NCI-H1694 treated with DMSO at 0.1 percent for 48 hours (cell line): ENCODE measurements around the gene ROBO2.

Experiments used
- DNase-seq: peaks from one replicate; lab custom pipeline; 2025; lab: John Stamatoyannopoulos, UW

ROBO2 gene

DNA sequence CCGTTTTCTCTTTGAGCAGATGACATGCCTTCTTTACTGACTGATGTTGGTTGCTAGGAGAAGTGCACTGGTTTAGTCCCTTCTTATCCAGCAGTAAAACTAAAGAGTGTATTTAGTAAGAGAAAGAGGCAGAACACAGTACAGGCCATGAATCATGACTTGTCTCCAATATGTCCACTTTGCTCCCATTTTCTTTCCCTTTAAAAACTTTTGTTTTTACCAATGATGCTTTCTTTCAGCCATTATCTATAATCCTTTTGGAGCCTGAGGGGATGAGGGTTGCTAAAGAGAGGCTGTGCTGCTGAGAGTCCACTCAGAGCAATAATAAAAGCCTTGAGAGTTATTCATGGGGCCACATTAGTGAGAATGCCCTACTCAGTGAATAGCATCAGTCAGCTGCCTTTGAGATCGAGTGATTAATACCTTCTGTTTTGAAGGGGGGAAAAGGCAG lies 12.2 kb downstream of the ROBO2 start:
- DNase-seq: no peak

DNA sequence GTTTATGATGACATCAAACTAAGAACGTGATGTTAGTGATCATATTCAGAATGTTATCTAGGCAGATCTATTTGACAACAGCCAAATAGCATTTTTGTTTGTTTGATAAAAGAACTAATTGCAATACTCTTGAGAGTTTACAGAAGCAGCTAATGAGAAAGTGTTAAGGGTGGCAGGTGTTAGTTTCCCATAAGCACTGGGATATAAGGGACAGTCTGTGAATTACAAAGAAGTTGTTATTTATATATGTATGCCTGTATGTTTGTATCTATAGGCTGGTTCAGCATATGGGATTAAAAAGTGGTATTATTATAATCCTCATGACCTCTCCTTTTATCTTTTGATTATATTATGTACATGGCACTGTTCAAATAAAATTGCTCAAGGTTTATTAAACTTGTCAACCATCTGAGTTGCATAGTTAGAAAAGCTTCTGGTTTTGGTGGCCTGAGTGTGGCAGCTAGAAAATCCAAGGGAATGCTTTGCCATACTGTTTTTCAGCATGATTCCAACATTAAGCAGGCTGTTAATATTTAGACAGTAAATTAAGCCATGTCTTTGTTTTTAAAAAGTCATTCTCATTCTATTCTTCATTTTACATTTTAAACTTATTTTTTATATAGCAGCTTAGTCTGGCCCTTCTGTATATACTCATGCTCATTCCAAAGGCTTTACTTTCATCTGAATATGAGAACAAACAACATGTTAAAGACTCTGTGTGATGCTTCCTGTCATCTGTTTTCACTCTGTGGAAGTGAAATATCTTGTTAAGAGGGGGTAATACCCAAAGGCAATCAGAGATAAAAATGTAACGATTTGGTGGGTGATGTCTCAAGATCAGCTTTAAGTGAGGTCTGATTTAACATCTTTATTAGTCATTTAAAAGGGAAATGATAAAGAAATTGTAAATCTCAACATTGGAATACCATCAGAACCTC lies 13.1 kb downstream of the ROBO2 start:
- DNase-seq: no peak

DNA sequence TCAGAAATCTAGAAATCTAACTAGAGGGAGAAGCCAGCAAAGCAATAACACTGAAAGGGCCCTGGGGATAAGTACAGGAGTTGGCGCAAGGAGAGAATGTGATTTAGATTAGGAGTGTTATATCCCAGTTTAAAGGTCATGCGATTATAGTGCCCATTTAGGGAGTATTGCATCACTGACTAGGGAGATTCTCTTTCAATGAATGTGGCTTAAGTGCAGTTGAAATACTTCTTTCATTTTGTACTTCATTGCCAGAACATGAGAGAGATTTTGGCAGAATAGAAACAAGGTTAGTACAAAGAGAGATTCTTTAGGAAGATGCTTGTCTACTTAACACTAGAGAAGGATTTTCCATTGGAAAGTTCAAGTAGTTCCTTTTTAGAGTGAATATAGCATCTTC lies 13.9 kb downstream of the ROBO2 start:
- no peak for DNase-seq

DNA sequence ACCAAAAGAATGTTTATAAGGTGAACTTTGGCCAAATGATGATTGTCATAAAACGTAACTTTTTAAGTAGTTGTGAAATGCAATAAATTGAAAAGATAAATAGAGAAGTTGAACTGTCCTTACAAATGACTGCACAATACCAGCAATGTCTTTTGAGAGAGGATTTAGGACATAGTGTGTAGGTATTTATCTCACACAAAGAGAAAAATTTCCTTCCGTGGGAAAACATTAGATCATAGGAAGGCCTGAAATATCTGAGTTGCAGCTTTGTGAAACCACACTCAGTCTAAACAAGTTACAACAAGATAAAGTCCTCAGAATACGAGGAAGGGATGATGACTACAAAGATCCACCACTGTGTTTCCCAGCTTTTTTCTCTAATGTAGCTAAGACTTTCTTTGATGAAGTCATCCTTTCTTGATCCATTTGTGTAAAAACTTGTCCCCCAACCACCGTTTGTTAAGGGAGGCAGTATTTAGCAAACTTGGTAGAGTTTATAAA lies 16.0 kb downstream of the ROBO2 start:
- DNase-seq: no peak

DNA sequence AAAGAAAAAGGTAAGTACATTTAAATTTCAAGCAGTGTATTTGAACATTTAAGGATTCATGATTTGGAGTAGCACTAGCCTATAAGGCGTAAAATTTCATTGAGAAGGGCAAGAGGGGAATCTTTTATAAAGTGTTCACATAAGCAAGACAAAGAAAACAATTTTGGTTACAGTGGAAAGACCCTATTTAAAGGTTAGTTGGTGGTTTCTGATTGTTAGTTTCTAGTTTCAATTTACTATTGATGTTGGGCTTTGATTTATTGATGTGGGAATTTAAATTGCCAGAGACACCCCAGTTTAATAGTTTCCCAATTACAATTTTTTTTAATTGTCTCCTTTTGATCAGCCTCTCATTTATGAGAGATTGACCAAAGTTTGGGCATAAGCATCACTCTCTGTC lies 19.5 kb downstream of the ROBO2 start:
- no peak for DNase-seq

DNA sequence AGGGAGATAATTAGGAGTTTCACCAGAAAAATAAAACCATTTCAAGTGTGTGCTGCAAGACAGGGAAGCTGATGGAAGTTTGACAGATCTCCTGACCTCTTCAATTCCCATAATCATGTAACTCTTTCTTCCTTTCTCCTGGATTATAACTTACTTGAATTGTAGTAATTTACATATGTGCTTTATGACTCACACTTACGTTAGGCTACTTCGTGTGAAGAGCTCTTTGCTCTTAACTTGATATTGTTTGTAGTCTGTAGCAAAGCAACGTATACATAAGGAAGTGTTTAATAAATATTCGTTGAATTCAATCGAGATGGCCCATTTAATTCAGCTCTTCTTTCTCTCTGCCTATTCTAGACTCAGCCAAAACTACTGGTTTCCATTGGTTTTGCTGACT lies 23.5 kb downstream of the ROBO2 start:
- DNase-seq: no peak

DNA sequence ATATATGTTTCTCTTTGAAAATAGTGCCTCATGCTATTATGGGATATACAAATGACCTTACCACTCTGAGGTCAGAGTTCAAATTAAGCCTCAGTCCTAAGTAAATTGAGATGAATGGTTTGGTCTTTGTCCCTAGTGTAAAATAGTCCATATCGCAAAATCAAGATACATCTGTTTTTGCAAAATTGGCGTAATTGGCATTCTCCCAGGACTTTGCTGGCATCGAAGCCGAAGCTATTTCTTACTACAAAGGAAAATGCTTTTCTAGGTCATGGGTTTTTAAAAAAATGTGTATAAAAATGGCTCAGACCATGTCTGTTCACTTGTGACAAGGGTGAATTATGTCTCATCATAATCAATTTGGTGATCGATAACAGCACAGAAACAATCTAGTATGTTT lies 25.9 kb downstream of the ROBO2 start:
- no peak for DNase-seq

DNA sequence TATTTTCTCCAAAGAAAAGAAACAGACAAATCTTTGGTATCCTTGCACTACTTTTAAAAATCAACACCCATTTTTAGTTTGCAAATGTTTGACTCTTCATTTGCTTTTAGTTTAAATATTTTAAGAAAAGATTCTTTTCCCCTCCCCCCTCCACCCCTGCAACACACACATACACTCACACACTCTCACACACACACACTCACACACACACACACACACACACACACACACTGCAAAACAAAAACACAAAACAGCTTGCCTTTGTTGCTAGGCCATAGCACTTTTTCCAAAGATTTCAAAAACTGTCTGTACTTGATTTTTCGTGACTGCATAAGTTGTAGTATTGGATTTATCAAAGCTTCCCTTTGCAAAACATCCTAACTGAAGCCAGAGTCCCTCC lies 26.9 kb downstream of the ROBO2 start:
- no peak for DNase-seq

DNA sequence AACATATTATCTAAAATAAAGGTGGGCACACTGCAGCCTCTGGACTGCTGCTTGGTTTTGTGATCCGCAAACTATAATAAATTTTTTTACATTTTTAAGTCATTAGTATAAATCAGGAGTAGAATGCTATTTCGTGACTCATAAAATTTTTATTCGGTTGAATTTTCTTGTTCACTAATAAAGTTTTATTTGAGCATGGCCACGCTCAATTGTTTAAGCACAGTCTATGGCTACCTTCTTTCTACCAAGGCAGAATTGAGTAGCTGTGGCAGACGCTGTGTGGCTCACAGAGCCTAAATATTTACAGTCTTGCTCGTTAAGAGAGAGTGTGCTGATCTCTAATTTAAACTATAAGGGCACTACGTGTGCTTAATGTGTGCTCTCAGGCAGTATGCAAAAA lies 28.9 kb downstream of the ROBO2 start:
- DNase-seq: no peak

DNA sequence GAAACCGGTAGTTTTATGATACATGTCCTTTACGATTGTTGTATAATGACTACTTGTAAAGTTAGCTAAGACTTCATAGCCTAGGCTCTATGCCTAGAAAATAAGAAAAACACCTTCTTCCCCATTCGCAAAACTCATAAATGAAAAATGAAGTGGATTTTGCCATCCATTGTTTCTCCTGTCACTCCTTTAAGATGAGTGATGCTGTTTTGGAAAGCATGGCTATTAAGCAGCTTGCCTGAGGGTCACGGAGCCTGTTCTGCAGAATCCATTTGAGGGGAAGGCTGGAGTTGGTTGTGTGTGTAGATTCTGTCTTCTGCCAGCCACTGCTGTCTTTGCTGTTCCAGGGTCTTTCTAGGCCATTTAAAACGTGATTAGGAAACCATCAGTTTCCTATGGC lies 31.5 kb downstream of the ROBO2 start:
- DNase-seq: no peak

DNA sequence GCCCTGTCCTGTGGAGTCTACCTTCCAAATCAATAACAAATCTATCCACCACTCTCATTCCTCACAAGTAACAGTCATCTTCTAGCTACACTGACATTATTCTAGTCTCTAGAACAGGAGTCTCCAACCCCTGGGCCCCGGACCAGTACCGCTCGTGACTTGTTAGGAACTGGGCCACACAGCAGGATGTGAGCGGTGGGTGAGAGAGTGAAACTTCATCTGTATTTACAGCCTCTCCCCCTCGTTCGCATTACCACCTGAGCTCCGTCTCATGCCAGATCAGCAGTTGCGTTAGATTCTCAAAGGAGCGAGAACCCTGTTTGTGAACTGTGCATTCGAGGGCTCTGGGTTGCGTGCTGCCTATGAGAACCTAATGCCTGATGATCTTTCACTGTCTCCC lies 31.9 kb downstream of the ROBO2 start:
- no peak for DNase-seq

DNA sequence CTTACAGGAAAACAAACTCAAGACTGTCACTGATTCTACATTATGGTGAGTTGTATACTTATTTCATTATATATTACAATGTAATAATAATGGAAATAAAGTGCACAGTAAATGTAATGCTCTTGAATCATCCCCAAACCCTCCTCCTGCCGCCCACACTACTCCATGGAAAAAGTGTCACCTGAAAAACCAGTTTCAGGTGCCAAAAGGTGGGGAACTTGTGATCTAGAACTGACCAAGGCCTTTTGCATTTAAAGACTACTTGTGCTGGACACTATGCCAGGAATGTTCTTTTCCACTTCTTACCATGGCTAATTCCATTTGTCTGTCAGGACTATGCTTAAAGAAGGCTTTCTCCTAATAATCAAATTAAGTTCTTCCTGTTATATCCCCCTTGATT lies 32.3 kb downstream of the ROBO2 start:
- DNase-seq: no peak

DNA sequence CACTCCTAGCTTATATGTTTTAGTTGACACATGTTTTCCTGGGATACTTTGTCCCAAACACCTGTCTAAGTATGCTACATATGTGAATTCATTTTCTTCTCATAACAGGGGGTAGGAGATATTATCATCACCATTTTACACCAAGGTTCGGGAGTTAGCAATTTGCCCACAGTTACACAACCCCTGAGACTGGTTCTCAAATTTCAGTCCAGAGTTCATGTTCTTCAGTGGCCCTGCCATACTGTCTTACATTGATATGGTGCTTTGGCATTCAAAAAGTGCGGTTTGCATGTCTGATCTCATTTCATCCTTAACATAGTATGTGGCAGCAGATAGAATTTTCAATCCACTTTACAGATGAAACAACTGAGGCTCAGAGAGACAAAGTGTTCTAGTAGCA lies 38.4 kb downstream of the ROBO2 start:
- no peak for DNase-seq

DNA sequence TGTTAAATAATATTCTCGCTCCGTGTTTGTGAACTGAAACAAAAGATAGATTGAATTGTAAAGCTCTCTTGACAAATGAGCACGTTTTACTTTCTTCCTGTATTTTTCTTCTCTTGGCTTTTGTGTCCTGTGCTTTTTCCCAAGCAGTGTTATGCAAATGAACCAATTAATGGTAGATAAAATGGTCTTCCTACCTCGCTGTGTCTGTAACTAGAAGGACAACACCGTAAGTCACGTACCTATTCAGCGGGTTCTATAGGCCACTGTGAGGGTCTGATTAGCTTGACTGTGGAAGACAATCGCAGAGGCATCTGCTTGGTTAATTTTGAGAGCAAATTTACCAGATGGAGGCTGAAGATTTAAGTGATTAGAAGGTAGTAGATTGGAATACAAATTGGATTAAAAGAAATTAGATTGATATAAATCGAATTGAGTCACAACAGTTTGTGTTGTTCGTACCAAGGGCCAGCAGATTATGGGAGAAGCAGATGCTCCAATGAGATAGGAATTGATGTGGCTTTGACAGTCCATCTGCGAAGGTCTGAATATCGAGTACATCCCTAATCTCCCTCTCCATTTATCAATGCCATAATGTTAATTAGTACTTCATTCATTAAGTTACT lies 40.2 kb downstream of the ROBO2 start:
- DNase-seq: no peak

DNA sequence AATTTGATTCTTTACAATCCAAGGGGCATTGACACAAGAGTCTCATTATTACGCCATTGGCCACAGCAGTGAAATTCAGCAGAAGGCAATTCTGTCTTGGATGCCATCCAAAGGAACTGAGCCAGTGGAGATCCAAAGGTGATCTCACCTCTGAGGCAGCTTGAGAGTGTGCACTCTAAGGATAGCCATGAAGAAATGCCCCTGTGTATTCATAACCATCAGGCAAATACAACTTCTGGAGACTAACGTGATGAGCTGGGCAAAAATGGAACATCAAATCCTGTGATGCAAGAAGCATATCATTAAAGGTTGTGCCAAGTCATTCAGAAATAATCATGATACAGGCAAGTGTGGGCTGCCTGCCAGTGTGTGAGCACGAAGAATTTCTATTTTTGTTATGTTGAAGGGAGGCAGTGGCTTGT lies 41.4 kb downstream of the ROBO2 start:
- DNase-seq: peak; percentile 3

DNA sequence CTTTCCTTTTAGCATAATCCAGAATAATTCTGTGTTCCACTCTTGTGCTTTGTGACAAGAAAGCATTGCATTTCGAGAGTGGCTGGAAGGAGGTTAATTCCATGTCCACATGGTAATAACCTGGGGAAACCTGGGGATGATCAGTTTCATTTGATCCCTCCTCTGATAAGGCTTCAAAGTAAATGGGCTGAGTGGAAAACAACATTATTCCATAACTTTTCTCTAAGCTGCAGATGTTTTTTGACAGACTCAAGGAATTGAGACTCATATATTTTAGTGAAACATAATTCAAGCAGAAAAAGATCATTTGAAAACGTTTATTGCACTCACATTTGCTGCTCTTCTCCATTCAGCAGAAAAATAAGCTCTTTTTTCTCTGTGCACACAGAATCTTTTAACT lies 44.6 kb downstream of the ROBO2 start:
- DNase-seq: no peak

DNA sequence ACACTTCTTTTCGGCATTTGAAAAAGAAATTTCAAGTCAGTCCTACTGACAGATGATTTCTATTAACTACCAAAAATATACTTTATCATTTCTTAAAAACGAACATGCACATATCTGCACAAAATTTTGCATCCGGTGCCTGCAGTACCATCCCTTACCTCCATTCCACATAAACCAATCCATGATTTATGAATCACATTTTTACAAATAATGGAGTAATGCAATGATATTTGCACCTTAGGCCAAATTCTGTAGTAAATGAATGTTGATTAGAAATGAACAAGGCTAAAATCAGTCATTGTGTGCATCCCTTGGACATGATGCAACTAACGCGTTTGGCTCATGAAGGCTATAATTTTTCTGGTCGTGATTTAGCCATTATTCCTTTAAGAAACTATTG lies 46.5 kb downstream of the ROBO2 start:
- no peak for DNase-seq

DNA sequence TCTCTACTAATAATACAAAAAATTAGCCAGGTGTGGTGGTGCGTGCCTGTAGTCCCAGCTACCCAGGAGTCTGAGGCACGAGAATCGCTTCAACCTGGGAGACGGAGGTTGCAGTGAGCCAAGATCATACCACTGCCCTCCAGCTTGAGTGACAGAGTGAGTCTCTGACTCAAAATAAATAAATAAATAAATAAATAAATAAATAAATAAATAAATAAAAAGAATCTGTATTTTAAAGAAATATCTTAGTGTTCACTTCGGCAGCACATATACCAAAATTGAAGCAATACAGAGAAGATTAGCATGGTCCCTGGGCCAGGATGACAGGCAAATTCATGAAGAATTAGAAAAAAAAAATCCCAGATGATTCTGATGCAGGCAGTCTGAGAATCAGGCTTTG lies 51.9 kb downstream of the ROBO2 start:
- no peak for DNase-seq

DNA sequence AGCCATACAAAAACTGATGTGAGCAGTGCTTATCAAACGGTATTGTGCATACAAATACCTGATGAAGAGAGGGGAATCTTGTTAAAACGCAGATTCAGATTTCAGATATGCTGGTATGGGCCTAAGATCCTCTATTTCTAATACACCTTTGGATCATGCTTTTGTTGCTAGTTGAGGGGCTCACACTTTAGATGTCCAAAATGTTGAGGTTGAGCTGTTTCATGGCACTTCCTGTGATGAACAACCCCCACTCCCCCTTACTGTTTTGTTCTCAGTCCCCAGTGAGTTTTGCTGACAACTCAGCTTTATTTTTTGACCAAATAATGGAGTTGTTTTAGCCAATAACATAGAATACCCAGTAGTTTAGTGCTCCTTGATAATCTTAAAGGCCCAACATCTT lies 53.2 kb downstream of the ROBO2 start:
- no peak for DNase-seq

DNA sequence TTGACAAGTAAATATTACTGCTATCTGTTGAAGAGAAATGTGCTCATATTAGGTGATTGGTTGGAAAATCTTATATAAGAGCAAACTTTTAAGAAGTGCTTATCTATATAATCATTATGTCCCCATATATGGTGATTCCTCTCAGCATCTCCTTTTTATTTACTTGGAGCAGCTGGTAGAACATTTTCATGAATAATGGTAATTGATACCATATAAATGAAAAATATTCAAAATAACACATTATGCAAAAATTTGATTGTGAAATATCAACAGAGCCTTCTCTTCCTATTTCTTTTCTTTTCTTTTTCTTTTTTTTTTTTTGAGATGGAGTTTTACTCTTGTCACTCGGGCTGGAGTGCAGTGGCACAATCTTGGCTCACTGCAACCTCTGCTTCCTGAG lies 56.2 kb downstream of the ROBO2 start:
- no peak for DNase-seq

DNA sequence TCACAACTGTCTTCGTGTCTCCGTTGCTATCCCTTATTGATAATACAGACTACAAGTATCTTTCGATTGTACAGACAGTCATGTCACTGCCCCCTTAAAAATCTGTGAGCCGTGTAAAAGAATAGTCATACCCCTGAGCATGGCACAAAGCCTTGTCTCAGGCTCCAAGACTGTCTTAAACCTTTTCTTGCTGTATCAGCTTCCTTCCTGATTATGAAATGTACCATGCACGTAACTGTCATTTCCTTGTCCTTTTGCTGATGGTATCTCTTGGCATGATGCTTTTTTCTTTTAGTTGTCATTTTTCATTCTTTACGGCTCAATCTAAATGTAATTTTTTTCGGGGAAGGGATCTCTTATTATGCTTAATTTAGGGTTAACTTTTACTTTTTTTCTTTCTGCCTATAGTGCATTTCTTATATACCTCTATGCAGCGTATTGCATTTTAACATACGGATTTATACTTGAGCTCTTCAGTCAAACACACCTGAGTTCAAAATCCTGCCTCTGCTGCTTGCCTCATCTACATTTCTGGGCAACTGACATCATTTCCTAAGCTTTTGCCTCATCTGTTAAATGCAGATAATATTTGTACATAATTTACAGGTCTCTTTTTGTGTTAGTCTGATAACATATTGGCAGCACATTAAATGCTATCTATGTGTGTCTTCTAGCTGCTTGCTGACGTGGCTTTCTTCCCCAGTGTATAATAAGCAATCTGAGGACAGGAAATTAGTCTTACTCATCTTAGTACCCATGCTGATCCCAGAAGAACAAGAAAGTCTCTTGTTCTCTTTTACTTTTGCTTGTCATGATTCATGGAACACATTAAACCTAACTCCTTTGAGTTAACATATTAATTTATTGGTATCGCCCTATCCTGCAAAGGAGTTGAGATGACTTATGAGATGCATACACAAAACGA lies 57.3 kb downstream of the ROBO2 start:
- DNase-seq: no peak
